Epithelial cell of proximal tubule (primary cell): ENCODE data around the gene NACAD. TPM values are rescaled to one million over a fixed set of nuclear protein-coding genes. Genes with fewer than 3 reads are reported as not detected.

Source experiments
- DNase-seq: peaks from one replicate; pipeline ENCODE4 v3.0.0-alpha.2; 2011; ENCODE audit warnings: low read depth
- H3K4me3 ChIP-seq: 2 replicates; pipeline ENCODE4 v1.5.1; 2011; ENCODE audit warnings: low read depth, mild to moderate bottlenecking, low read length
- total RNA-seq: library from RNA; depleted of rRNA; stranded (reverse); fragments of >200 nt; gene quantifications from 2 replicates; pipeline ENCODE4 v1.2.3, GENCODE V29; 2015
- TF ChIP-seq, protein P1 (sequence below): conservative IDR thresholded peaks from 2 replicates; pipeline ENCODE4 v1.5.1; 2012; ENCODE audit warnings: low read depth, mild to moderate bottlenecking, low read length

Gene NACAD
- total RNA-seq, 1 donor from 2014 or later = 7.9 TPM

DNA sequence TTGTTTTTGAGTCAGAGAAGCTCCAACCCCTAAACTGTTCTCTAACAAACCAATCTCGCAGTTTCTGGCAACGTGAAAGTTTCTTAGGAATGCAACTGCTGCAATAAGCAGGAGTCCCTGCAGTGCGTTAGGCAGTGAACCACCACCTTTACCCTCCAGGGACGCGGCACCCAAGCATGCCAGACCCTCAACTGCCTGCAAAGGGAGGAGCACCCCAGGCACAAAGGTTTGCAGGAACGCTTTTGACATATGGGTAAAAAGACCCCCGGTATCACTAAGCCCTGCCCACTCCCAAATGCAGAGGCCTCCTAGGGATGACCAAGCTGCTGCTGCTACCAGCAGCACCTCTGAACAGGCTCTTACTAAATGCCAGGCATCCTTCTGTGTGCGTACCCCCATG is 18.1 kb upstream of the NACAD start:
- TF ChIP-seq, protein P1, sequence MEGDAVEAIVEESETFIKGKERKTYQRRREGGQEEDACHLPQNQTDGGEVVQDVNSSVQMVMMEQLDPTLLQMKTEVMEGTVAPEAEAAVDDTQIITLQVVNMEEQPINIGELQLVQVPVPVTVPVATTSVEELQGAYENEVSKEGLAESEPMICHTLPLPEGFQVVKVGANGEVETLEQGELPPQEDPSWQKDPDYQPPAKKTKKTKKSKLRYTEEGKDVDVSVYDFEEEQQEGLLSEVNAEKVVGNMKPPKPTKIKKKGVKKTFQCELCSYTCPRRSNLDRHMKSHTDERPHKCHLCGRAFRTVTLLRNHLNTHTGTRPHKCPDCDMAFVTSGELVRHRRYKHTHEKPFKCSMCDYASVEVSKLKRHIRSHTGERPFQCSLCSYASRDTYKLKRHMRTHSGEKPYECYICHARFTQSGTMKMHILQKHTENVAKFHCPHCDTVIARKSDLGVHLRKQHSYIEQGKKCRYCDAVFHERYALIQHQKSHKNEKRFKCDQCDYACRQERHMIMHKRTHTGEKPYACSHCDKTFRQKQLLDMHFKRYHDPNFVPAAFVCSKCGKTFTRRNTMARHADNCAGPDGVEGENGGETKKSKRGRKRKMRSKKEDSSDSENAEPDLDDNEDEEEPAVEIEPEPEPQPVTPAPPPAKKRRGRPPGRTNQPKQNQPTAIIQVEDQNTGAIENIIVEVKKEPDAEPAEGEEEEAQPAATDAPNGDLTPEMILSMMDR = no peak
- no peak for DNase-seq
- no peak overlapping the region for H3K4me3 ChIP-seq

DNA sequence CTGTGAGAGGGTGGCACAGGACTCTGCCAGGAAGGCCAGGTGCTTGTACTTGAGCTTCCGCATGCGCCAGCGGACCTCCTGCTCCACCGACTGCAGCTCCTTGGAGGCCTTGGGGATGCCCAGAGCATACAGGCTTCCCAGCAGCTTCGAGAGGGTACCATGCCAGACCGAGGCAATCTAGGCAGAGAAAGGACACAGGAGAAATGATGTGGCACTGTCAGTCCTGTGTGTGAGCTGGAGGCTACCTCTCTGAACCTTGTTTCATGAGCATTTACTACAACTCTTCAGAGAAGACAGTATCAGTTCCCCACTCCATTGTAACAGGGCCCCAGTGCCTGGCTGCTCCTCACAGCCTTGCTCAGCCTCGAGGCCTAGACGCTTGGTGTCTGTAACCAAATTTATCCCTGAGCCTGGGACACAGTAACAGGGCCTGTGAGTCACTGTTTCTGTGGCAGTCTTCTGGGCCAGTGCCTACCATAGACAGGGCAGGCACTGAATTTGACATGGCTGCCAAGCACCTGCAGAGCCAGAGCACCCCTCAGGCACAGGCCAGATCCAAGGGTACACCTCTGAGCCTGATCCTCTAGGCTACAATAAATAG is 16.9 kb upstream of the NACAD start:
- no peak for DNase-seq
- H3K4me3 ChIP-seq = no peak overlapping the region
- TF ChIP-seq, protein P1 = no peak

DNA sequence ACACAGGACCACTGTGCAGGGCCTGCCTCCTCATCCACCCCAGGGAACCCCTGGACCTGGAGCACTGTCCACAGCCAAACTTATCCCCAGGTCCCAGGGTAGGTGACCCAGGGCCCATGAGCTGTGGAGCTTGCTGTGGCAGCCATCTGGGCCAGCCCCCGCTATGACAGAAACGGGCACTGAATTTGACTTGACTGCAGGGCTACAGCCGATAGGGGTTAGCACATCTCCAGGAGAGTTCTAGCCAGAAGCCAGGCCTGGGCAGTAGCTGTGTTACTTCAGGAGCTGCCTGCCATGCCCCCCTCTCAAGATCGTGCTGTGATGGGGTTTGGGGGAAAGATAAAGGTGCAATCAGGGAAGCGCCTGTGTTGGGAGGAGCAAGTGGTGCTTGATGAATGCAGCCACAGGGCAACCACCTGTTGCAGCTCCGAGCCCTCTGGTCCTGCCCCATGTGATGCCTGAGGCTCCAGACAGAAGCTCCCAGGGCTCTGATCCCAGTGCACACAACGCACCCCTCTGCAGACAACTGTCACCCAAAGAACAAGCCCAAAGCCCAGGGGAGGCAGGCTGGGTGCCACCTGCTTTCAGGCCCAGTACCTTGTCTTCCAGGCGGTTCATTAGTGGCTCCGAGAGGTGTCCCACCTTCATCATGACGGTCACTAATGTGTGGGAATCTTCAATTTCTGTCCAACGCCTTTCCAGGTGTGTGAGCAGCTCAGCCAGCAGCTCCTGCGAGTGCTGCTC is 16.2 kb upstream of the NACAD start:
- TF ChIP-seq, protein P1 = no peak

DNA sequence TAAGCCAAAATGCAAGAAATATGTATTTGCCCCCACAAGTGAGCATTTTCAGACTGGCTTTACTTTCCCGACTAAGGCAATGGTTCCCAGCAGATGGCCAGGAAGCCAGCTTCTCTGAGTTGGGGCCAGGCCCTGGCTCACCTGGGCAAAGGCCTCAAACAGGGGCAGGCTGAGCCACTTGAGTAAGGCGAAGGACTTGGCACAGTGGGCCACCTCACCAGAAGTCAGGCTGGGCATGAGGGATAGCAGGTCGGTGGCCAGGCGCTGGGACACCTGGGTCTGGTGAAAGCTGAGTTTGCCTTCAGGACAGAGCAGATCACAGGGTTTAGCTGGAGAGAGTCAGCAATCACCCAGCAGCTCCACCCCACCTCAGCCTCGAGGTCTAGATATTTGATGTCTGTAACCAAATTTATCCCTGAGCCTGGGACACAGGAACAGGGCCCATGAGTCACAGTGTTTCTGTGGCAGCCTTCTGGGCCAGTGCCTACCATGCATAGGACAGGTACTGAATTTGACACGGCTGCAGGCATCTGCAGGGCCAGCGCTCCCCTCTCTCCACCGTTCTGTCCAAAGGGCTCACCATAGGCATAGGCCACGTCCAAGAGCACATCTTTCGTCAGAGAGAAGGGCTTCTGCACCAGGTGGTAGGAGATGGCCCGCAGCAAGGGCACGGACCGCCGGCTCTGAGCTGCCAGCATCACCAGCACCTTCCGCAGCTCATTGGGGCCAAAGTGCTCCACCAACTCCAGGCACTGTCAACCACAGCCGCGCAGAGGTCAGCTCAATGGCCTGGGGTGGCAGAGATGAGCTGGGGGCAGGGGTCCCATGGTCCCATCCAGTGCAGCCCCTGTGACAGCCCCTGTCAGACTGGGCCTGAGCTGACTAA is 15.4 kb upstream of the NACAD start:
- no peak for DNase-seq
- H3K4me3 ChIP-seq = no peak overlapping the region
- TF ChIP-seq, protein P1 = no peak

More for the DNA sequence above, 16.2 kb upstream of the NACAD start:
- H3K4me3 ChIP-seq = no peak overlapping the region
- no peak for DNase-seq

DNA sequence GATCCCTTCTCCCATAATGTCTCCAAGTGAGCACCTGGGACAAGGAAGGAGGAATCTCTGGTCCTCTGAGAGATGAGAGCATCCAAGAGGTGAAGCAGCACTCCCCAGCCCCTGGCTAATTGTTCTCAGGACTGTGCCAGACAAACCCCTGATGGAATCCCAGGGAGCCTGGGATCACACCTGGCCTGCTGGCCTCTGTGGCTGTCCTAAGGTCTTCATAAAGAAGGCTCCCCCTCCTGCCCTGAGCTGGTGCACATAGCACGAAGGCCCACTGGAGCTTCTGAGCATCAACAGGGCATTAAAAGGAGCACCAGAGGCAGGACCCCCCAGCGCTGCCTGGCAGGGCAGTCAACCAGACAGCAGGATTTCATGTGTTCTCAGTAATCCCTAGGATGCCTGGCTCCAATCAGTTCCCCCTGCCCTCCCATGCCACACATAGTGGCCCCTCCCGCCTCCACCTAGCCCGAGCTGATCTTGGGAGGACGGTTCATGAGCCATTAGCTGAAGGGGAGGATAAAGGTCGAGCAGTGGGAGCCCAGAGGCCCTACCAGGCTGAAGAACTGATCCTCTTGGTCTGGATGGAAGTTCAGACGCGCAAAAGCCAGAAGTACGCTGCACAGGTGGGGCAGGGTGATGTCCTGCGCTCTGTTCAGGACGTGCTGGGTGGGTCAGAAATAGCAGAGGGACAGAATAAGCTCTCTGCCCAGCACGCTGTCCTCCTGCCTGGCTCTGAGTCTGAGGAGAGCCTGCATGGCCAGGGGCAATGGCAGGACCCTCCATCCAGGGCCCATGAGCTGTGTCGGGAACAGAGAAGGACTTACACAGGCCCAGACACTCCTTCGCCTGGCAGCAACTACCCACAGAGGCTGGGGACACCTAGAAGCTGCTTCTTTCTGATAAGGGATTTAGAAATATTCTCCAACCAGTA is 14.3 kb upstream of the NACAD start:
- TF ChIP-seq, protein P1 = no peak
- DNase-seq = no peak
- no peak overlapping the region for H3K4me3 ChIP-seq

DNA sequence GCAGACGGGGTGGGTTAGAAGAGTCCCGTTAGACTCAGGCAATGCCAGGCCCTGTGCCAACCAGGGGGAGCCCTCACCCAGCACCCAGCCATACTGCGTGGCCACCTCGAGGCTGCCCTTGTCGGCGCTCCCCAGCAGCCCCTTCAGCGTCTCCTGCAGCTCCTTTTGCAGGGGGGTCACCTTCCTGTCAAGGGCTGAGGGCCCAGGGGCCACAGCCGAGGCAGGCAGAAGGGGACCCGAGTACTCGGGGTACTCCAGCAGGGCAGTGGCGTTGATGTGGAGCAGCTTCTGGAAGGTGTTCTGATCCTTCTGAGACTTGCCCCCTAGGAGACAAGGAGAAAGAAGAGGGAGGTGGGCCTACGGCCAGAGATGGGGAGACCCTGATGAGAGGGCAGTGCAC is 13.0 kb upstream of the NACAD start:
- TF ChIP-seq, protein P1 = no peak
- DNase-seq = no peak
- H3K4me3 ChIP-seq = no peak overlapping the region
